Bronchial epithelial cell (primary cell): ENCODE results near the gene TMEM117. TPM values are rescaled to one million over a fixed set of nuclear protein-coding genes. Genes with fewer than 3 reads are reported as not detected.

ENCODE experiments used
- DNase-seq: peaks from one replicate; pipeline ENCODE4 v3.0.0-alpha.2; 2010; ENCODE audit warnings: low read depth
- FAIRE-seq: peaks from 2 replicates; lab custom pipeline; 2011; peaks lifted over from hg19 to GRCh38; lab: Jason Lieb, UNC
- H3K27me3 ChIP-seq: 2 replicates; pipeline ENCODE4 v1.5.1; 2011; ENCODE audit warnings: low read length; ENCODE audit not compliant: control insufficient read depth, insufficient read depth
- H3K36me3 ChIP-seq: 2 replicates; pipeline ENCODE4 v1.5.1; 2011; ENCODE audit warnings: low read length; ENCODE audit not compliant: control insufficient read depth, insufficient read depth
- H3K4me3 ChIP-seq: 2 replicates; pipeline ENCODE4 v1.5.1; 2011; ENCODE audit warnings: mild to moderate bottlenecking, low read depth, low read length, control low read depth
- total RNA-seq: library from RNA; depleted of rRNA; stranded (reverse); fragments of >200 nt; gene quantifications from 2 replicates; pipeline ENCODE4 v1.2.1, GENCODE V29; 2014
- TF ChIP-seq, protein P1 (sequence below): IDR thresholded peaks from 2 replicates; pipeline ENCODE4 v1.5.1; 2011; ENCODE audit warnings: mild to moderate bottlenecking, moderate library complexity, low read length, control low read depth, inconsistent platforms; ENCODE audit not compliant: insufficient read depth, severe bottlenecking

TMEM117 gene
- total RNA-seq, 1 donor from 2014 or later: 6.6 TPM

GRCh38 chr12:44059476-44059875 lies 223.6 kb downstream of the TMEM117 start:
- TF ChIP-seq, protein P1, sequence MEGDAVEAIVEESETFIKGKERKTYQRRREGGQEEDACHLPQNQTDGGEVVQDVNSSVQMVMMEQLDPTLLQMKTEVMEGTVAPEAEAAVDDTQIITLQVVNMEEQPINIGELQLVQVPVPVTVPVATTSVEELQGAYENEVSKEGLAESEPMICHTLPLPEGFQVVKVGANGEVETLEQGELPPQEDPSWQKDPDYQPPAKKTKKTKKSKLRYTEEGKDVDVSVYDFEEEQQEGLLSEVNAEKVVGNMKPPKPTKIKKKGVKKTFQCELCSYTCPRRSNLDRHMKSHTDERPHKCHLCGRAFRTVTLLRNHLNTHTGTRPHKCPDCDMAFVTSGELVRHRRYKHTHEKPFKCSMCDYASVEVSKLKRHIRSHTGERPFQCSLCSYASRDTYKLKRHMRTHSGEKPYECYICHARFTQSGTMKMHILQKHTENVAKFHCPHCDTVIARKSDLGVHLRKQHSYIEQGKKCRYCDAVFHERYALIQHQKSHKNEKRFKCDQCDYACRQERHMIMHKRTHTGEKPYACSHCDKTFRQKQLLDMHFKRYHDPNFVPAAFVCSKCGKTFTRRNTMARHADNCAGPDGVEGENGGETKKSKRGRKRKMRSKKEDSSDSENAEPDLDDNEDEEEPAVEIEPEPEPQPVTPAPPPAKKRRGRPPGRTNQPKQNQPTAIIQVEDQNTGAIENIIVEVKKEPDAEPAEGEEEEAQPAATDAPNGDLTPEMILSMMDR: no peak
- H3K4me3 ChIP-seq: no peak overlapping the region
- no peaks in the 10 kb centered on the region for H3K27me3 ChIP-seq
- FAIRE-seq (no peak), DNase-seq (no peak)
- no peaks in the 10 kb centered on the region for H3K36me3 ChIP-seq

DNA sequence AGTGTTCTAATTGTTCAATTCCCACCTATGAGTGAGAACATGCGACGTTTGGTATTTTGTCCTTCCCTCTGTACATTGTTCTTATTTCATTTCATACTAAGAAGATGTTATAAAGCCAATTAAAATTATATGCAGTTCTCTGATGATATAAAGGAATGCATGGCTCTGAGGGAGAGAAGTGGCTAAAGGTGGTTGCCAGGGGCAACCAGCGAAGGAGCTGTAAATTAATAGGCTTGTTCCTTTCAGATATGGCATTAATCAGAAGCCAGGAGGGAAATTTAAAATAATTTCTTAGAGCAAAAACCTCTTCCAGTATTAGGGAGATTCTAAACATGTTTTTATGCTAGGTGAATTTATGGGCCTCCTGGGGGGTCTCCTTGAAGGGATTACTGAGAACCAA lies 227.8 kb downstream of the TMEM117 start:
- Histone ChIP-seq H3K36me3 (no peaks in the 10 kb centered on the region), H3K4me3 (no peak overlapping the region), H3K27me3 (no peaks in the 10 kb centered on the region)
- no peak for FAIRE-seq
- TF ChIP-seq, protein P1: no peak
- DNase-seq: no peak

- DNase-seq (no peak), FAIRE-seq (no peak)
- Histone ChIP-seq H3K27me3 (no peaks in the 10 kb centered on the region), H3K4me3 (no peak overlapping the region), H3K36me3 (no peaks in the 10 kb centered on the region)
- TF ChIP-seq, protein P1: no peak
These were observed 241.0 kb downstream of the TMEM117 start for GRCh38 chr12:44076871-44077270.

DNA sequence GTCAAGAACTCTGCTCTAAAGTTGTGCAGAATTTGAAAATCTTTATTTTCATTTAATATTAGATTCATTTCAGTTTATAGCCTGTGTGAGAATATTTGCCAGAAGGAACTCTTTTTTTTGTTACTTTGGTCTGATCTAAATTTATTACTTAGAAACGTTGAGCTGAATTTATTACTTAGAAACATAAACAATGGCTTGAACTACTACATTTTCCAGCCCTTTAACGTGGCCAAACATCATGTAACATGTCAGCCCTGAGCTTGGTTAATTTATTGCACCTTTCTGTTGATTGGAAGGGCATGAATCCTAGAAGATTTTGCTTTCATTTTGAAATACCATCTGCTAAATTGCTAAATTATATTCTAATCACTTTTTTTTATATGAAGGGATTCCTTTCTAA lies 241.4 kb downstream of the TMEM117 start:
- no peak for DNase-seq
- Histone ChIP-seq H3K4me3 (no peak overlapping the region), H3K27me3 (no peaks in the 10 kb centered on the region), H3K36me3 (no peaks in the 10 kb centered on the region)
- TF ChIP-seq, protein P1: no peak
- no peak for FAIRE-seq

- TF ChIP-seq, protein P1: no peak
- Histone ChIP-seq H3K27me3 (no peaks in the 10 kb centered on the region), H3K4me3 (no peak overlapping the region), H3K36me3 (no peaks in the 10 kb centered on the region)
- FAIRE-seq (no peak), DNase-seq (peak; percentile 20)
These were observed 242.4 kb downstream of the TMEM117 start for GRCh38 chr12:44078273-44078672.

GRCh38 chr12:44088647-44089046 lies 252.8 kb downstream of the TMEM117 start:
- Histone ChIP-seq H3K36me3 (no peaks in the 10 kb centered on the region), H3K4me3 (no peak overlapping the region), H3K27me3 (no peaks in the 10 kb centered on the region)
- FAIRE-seq: no peak
- TF ChIP-seq, protein P1: no peak
- peak; percentile 45 for DNase-seq
